ENCODE data around the gene ME2. TPM values are rescaled to one million over a fixed set of nuclear protein-coding genes. Genes with fewer than 3 reads are reported as not detected.

Gene ME2
- total and polyA plus RNA-seq, 9 of the 15 experiments (the other 6 are each of a cell fraction or from before 2014, with no cell fraction given), result 12.3 to 54.4 (median 36.2) TPM

DNA sequence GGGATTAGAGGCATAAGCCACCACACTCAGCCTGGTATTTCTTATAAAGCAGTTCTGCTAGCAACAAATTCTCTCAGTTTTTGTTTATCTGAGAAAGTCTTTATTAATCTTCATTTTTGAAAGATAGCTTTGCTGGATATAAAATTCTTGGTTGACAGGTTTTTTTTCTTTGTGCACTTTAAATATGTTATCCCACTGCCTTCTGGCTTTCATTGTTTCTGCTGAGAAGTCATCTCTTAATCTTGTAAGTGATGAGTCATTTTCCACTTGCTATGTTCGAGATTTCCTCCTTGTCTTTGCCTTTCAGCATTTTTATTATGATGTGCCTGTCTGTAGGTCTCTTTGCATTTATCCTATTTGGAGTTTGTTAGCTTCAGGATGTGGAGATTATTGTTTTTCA is 83.1 kb downstream of the ME2 start (continued):
- peak; percentile 82 for TF ChIP-seq FOSL1 (tag; conservative IDR thresholded peaks at IDR 0.05)
- no peak for TF ChIP-seq ZNF24 (IDR thresholded peaks at IDR 0.05)
- no peak for TF ChIP-seq TGIF2 (CRISPR knock-in tag; IDR thresholded peaks at IDR 0.05)
- peak; percentile 72; the same call in 1 of the 2 replicates for TF ChIP-seq JUN (IDR thresholded peaks at IDR 0.05; ENCODE audit: borderline replicate concordance, low read depth, low read length)
- no peak for TF ChIP-seq JUN (CRISPR knock-in tag; IDR thresholded peaks at IDR 0.05; ENCODE audit: borderline replicate concordance)
- TF ChIP-seq SMARCC2 (IDR thresholded peaks at IDR 0.05; ENCODE audit: low read depth), result no peak
- 0 out of 2 replicates have a peak, but pooled peaks have one; percentile 11 for TF ChIP-seq MEF2A (IDR thresholded peaks at IDR 0.05; ENCODE audit: control insufficient read depth, low read depth, low read length)
- TF ChIP-seq KDM5B (IDR thresholded peaks at IDR 0.05; ENCODE audit: insufficient replicate concordance, low read depth, low read length), result no peak
- TF ChIP-seq TRIM28 (IDR thresholded peaks at IDR 0.05), result peak; percentile 98
- TF ChIP-seq CBX5 (IDR thresholded peaks at IDR 0.05; ENCODE audit: borderline replicate concordance, low read depth), result peak; percentile 95
- peak; percentile 66 for TF ChIP-seq ZNF316 (IDR thresholded peaks at IDR 0.05)
- TF ChIP-seq, protein P1, sequence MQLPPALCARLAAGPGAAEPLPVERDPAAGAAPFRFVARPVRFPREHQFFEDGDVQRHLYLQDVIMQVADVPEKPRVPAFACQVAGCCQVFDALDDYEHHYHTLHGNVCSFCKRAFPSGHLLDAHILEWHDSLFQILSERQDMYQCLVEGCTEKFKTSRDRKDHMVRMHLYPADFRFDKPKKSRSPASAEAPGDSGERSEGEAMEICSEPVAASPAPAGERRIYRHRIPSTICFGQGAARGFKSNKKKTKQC (CRISPR knock-in tag; IDR thresholded peaks at IDR 0.05), result no peak

Data from K562 (cell line).